Esophagus (tissue), 2 donors: ENCODE measurements around the gene SUN2. TPM values are rescaled to one million over a fixed set of nuclear protein-coding genes. Genes with fewer than 3 reads are reported as not detected.
A peak's percentile ranks its signal among the peaks of the same experiment; 100 is the strongest.

Experiments used
- H3K27ac ChIP-seq, 2 donors: one replicate each; pipeline ENCODE4 v1.5.1; 2013; ENCODE audit warnings: low read depth in 2 of 2, mild to moderate bottlenecking in 2 of 2, inconsistent platforms in 1 of 2, low read length in 1 of 2, moderate library complexity in 1 of 2
- H3K27me3 ChIP-seq, 2 donors: one replicate each; pipeline ENCODE4 v1.6.1; 2013; ENCODE audit warnings: low read length in 2 of 2, control low read depth in 1 of 2, mild to moderate bottlenecking in 1 of 2; ENCODE audit not compliant: insufficient read depth in 2 of 2, control insufficient read depth in 1 of 2
- H3K36me3 ChIP-seq, 2 donors: one replicate each; pipeline ENCODE4 v1.6.1; 2013; ENCODE audit warnings: low read length in 1 of 2; ENCODE audit not compliant: control insufficient read depth in 2 of 2, insufficient read depth in 2 of 2
- H3K4me1 ChIP-seq, 2 donors: one replicate each; pipeline ENCODE4 v1.6.1; 2013; ENCODE audit warnings: low read length in 1 of 2; ENCODE audit not compliant: control insufficient read depth in 2 of 2, insufficient read depth in 2 of 2
- H3K4me3 ChIP-seq, 2 donors: one replicate each; pipeline ENCODE4 v1.5.1; 2013; ENCODE audit warnings: low read length in 2 of 2, mild to moderate bottlenecking in 2 of 2, low read depth in 1 of 2, moderate library complexity in 1 of 2
- H3K9me3 ChIP-seq, 2 donors: one replicate each; pipeline ENCODE4 v1.6.1; 2013; ENCODE audit warnings: mild to moderate bottlenecking in 2 of 2, low read depth in 1 of 2, low read length in 1 of 2, moderate library complexity in 1 of 2; ENCODE audit not compliant: control insufficient read depth in 2 of 2, insufficient read depth in 1 of 2
- WGBS, 2 donors: extraction: QIAGEN DNeasy Blood & Tissue Kit; methylation state at CpG; one replicate each; pipeline ENCODE4 v1.1.7; 2013; 5-methylcytosine and 5-hydroxymethylcytosine counted together
- polyA plus RNA-seq, 2 donors: library from polyadenylated mRNA; stranded (reverse); fragments of 200-250 nt; gene quantifications; one replicate each; pipeline ENCODE4 v1.2.3, GENCODE V29; 2013
- donor health status: healthy with polysubstance abuse.
- donor health status: Bipolar disorder and iron deficiency.

SUN2 gene
- polyA plus RNA-seq, 2 donors = 61.7 to 70.1 TPM

- no peaks in the 10 kb centered on the region for H3K9me3 ChIP-seq
- H3K36me3 ChIP-seq = peaks cover 0 to 3% of the 10 kb centered on the region in 2 donors
- peak overlapping the region; percentile 34 to 86 for H3K4me3 ChIP-seq
- peaks cover 0 to 7% of the 10 kb centered on the region in 2 donors for H3K4me1 ChIP-seq
- WGBS, 2 donors = 23 to 26% methylated on average over 2 of the region's 2 CpGs
- H3K27me3 ChIP-seq = no peaks in the 10 kb centered on the region
- H3K27ac ChIP-seq = peak overlapping the region; percentile 91 to 97
Observed at GRCh38 chr22:38707346-38707745, 48.5 kb downstream of the SUN2 start.

- H3K4me1 ChIP-seq = peaks cover 0 to 7% of the 10 kb centered on the region in 2 donors
- WGBS, 2 donors = 1 to 3% methylated on average over 4 of the region's 4 CpGs
Observed at GRCh38 chr22:38706901-38707195, 49.0 kb downstream of the SUN2 start.

GRCh38 chr22:38706101-38706900 lies 49.5 kb downstream of the SUN2 start:
- Histone ChIP-seq H3K27me3 (no peaks in the 10 kb centered on the region), H3K36me3 (peaks cover 0 to 3% of the 10 kb centered on the region in 2 donors), H3K9me3 (no peaks in the 10 kb centered on the region), H3K4me1 (peaks cover 0 to 7% of the 10 kb centered on the region in 2 donors), H3K4me3 (peak overlapping the region; percentile 86 to 97), H3K27ac (peak overlapping the region; percentile 96 to 97)
- WGBS, 2 donors = 0% methylated on average over 62 to 80 of the region's 80 CpGs

More at GRCh38 chr22:38706901-38707195, 49.0 kb downstream of the SUN2 start:
- Histone ChIP-seq H3K27ac (peak overlapping the region; percentile 96 to 97), H3K36me3 (peaks cover 0 to 3% of the 10 kb centered on the region in 2 donors), H3K9me3 (no peaks in the 10 kb centered on the region), H3K4me3 (peak overlapping the region; percentile 86 to 97), H3K27me3 (no peaks in the 10 kb centered on the region)

- Histone ChIP-seq H3K4me1 (peaks cover 0 to 7% of the 10 kb centered on the region in 2 donors), H3K36me3 (peaks cover 0 to 3% of the 10 kb centered on the region in 2 donors), H3K4me3 (peak within 1 kb of the TSS; percentile 86 to 97), H3K27me3 (no peaks in the 10 kb centered on the region), H3K9me3 (no peaks in the 10 kb centered on the region), H3K27ac (peak within 1 kb of the TSS; percentile 96 to 97)
- 0% methylated on average over 55 of the region's 55 CpGs for whole genome bisulfite sequencing, 2 donors
Observed at GRCh38 chr22:38705235-38706100, 50.3 kb downstream of the SUN2 start, which contains the start of gene GTPBP1. TSS of gene GTPBP1 (plus strand) at chr22:38705944. CDS start at chr22:38705956, 12 bp downstream.

GRCh38 chr22:38704654-38705234 lies 51.1 kb downstream of the SUN2 start:
- H3K9me3 ChIP-seq = no peaks in the 10 kb centered on the region
- peak overlapping the region; percentile 80 to 93 for H3K27ac ChIP-seq
- H3K4me3 ChIP-seq = peak overlapping the region in 1 of 2 donors; percentile 21
- peaks cover 0 to 3% of the 10 kb centered on the region in 2 donors for H3K36me3 ChIP-seq
- H3K27me3 ChIP-seq = no peaks in the 10 kb centered on the region
- peaks cover 0 to 7% of the 10 kb centered on the region in 2 donors for H3K4me1 ChIP-seq
- WGBS, 2 donors = 10 to 12% methylated on average over 10 of the region's 10 CpGs

GRCh38 chr22:38700789-38701628 lies 54.8 kb downstream of the SUN2 start, which contains the start of gene JOSD1:
TSS of gene JOSD1 (minus strand) at chr22:38700943. CDS start at chr22:38699987, 956 bp downstream.
- peak within 1 kb of the TSS; percentile 61 to 81 for H3K4me3 ChIP-seq
- no peaks in the 10 kb centered on the region for H3K9me3 ChIP-seq
- 1% methylated on average over 86 to 94 of the region's 94 CpGs for WGBS, 2 donors
- H3K27me3 ChIP-seq = no peaks in the 10 kb centered on the region
- H3K27ac ChIP-seq = peak within 1 kb of the TSS; percentile 97 to 99
- peaks cover 4 to 6% of the 10 kb centered on the region in 2 donors for H3K4me1 ChIP-seq
- H3K36me3 ChIP-seq = no peaks in the 10 kb centered on the region

GRCh38 chr22:38700270-38700788 lies 55.5 kb downstream of the SUN2 start:
- H3K4me3 ChIP-seq = peak overlapping the region; percentile 61 to 81
- no peaks in the 10 kb centered on the region for H3K9me3 ChIP-seq
- H3K27ac ChIP-seq = peak overlapping the region; percentile 97 to 99
- whole genome bisulfite sequencing, 2 donors = 0% methylated on average over 33 to 57 of the region's 57 CpGs
- peaks cover 4 to 6% of the 10 kb centered on the region in 2 donors for H3K4me1 ChIP-seq
- no peaks in the 10 kb centered on the region for H3K27me3 ChIP-seq
- no peaks in the 10 kb centered on the region for H3K36me3 ChIP-seq

- WGBS, 2 donors = 15 to 17% methylated on average over 6 of the region's 6 CpGs
Observed at GRCh38 chr22:38699784-38700183, 56.0 kb downstream of the SUN2 start.

More at GRCh38 chr22:38699784-38700183, 56.0 kb downstream of the SUN2 start:
- Histone ChIP-seq H3K4me3 (peak overlapping the region; percentile 37 to 61), H3K4me1 (peaks cover 4 to 6% of the 10 kb centered on the region in 2 donors), H3K9me3 (no peaks in the 10 kb centered on the region), H3K27me3 (no peaks in the 10 kb centered on the region), H3K27ac (peak overlapping the region; percentile 91 to 97), H3K36me3 (no peaks in the 10 kb centered on the region)
